ENCODE data around the gene NANOG.

- TF ChIP-seq CTCF (conservative IDR thresholded peaks at IDR 0.05) (no peak), ZFX (IDR thresholded peaks at IDR 0.05) (no peak)
Measured at GRCh38 chr12:7835116-7835515, 45.9 kb downstream of the NANOG start.
